IMR-90 (cell line): Measurements from ENCODE around the gene KLK14. TPM values are rescaled to one million over a fixed set of nuclear protein-coding genes. Genes with fewer than 3 reads are reported as not detected.

Experiments
- ATAC-seq: fragments of 200-7000 bp; cut with Tn5 transposase; 2 replicates; pipeline ENCODE4 v1.9.1; 2020; ENCODE audit warnings: low read depth, mild to moderate bottlenecking, moderate library complexity
- BruUV-seq: library from RNA; stranded (reverse); fragments of 400-500 nt; replicated peaks from 2 replicates; lab custom pipeline; 2021; lab: Mats Ljungman, UMichigan
- CTCF ChIA-PET: fragments of 300-600 bp; formaldehyde crosslinking; extraction: SDS; loops from one replicate; lab custom pipeline; 2021; ENCODE audit warnings: antibody characterized with exemption; lab: Yijun Ruan, JAX
- POLR2A ChIA-PET: fragments of 300-600 bp; sonication (Branson Sonifier 250); formaldehyde crosslinking; loops from one replicate; lab custom pipeline; 2022; ENCODE audit warnings: antibody characterized with exemption; ENCODE audit not compliant: unreplicated experiment; lab: Charles Lee
- DNase-seq: peaks from one replicate; pipeline ENCODE4 v3.0.0; 2013
- H2AFZ ChIP-seq: replicated peaks from 2 replicates; pipeline ENCODE3; 2013; ENCODE audit warnings: low read length, mild to moderate bottlenecking; ENCODE audit not compliant: poor library complexity
- H2AK5ac ChIP-seq: 2 replicates; pipeline ENCODE4 v1.6.1; 2013; ENCODE audit warnings: low read depth, low read length, inconsistent platforms
- H2AK9ac ChIP-seq: replicated peaks from 2 replicates; pipeline ENCODE3; 2013; ENCODE audit warnings: mild to moderate bottlenecking, low read depth, low read length, moderate library complexity; ENCODE audit not compliant: poor library complexity
- H2BK120ac ChIP-seq: 2 replicates; pipeline ENCODE4 v1.6.1; 2013; ENCODE audit warnings: low read depth, low read length, inconsistent platforms
- H2BK15ac ChIP-seq: 3 replicates; pipeline ENCODE4 v1.6.1; 2013; ENCODE audit warnings: low read depth, low read length, inconsistent platforms
- H2BK20ac ChIP-seq: 2 replicates; pipeline ENCODE4 v1.6.1; 2013; ENCODE audit warnings: low read depth, mild to moderate bottlenecking, inconsistent platforms, low read length, moderate library complexity
- H2BK5ac ChIP-seq: 2 replicates; pipeline ENCODE4 v1.6.1; 2013; ENCODE audit warnings: mild to moderate bottlenecking, low read depth, low read length, inconsistent platforms; ENCODE audit not compliant: poor library complexity, severe bottlenecking
- H3K14ac ChIP-seq: replicated peaks from 2 replicates; pipeline ENCODE4 v1.6.1; 2013; ENCODE audit warnings: low read depth, low read length, inconsistent platforms
- H3K18ac ChIP-seq: 2 replicates; pipeline ENCODE4 v1.6.1; 2013; ENCODE audit warnings: low read depth, low read length, control low read depth
- H3K23ac ChIP-seq: 2 replicates; pipeline ENCODE4 v1.6.1; 2013; ENCODE audit warnings: low read depth, low read length, inconsistent platforms
- H3K27ac ChIP-seq: 2 replicates; pipeline ENCODE4 v1.5.1; 2013; ENCODE audit warnings: mild to moderate bottlenecking, control low read depth, low read length; ENCODE audit not compliant: insufficient read depth
- H3K27me3 ChIP-seq: 2 replicates; pipeline ENCODE4 v1.6.1; 2013; ENCODE audit warnings: low read length; ENCODE audit not compliant: control insufficient read depth, insufficient read depth
- H3K36me3 ChIP-seq: 2 replicates; pipeline ENCODE4 v1.6.1; 2013; ENCODE audit warnings: low read length, mixed read lengths; ENCODE audit not compliant: control insufficient read depth, insufficient read depth
- H3K4ac ChIP-seq: 2 replicates; pipeline ENCODE4 v1.6.1; 2013; ENCODE audit warnings: low read depth, low read length, inconsistent platforms
- H3K4me1 ChIP-seq: 2 replicates; pipeline ENCODE4 v1.6.1; 2013; ENCODE audit warnings: low read length, mixed read lengths; ENCODE audit not compliant: control insufficient read depth, insufficient read depth
- H3K4me2 ChIP-seq: 2 replicates; pipeline ENCODE4 v1.6.1; 2013; ENCODE audit warnings: low read depth, mild to moderate bottlenecking, control low read depth, low read length, moderate library complexity
- H3K4me3 ChIP-seq: 2 replicates; pipeline ENCODE4 v1.5.1; 2013; ENCODE audit warnings: low read depth, mild to moderate bottlenecking, control low read depth, low read length, moderate library complexity; ENCODE audit not compliant: insufficient read depth
- H3K56ac ChIP-seq: 2 replicates; pipeline ENCODE4 v1.6.1; 2013; ENCODE audit warnings: low read length, inconsistent platforms; ENCODE audit not compliant: insufficient read depth; ENCODE audit errors: extremely low read depth
- H3K79me1 ChIP-seq, 2 experiments: 2 replicates each; pipeline ENCODE4 v1.6.1; 2013; ENCODE audit warnings: low read length in 2 of 2, inconsistent platforms in 1 of 2, low read depth in 1 of 2
- H3K9ac ChIP-seq: 2 replicates; pipeline ENCODE4 v1.6.1; 2013; ENCODE audit warnings: low read depth, low read length, control low read depth
- H3K9me1 ChIP-seq: 2 replicates; pipeline ENCODE4 v1.6.1; 2013; ENCODE audit warnings: low read length, inconsistent platforms; ENCODE audit not compliant: insufficient read depth
- H3K9me3 ChIP-seq: 2 replicates; pipeline ENCODE4 v1.6.1; 2013; ENCODE audit warnings: low read length; ENCODE audit not compliant: control insufficient read depth, insufficient read depth
- H4K20me1 ChIP-seq: 2 replicates; pipeline ENCODE4 v1.6.1; 2013; ENCODE audit warnings: low read length, inconsistent platforms; ENCODE audit not compliant: insufficient read depth
- H4K5ac ChIP-seq: 2 replicates; pipeline ENCODE4 v1.6.1; 2013; ENCODE audit warnings: mild to moderate bottlenecking, low read depth, low read length, control low read depth
- H4K8ac ChIP-seq, 2 experiments: 2 replicates each; pipeline ENCODE4 v1.6.1; 2013; ENCODE audit warnings: low read depth in 2 of 2, low read length in 2 of 2, control low read depth in 1 of 2, inconsistent platforms in 1 of 2
- H4K91ac ChIP-seq: 2 replicates; pipeline ENCODE4 v1.6.1; 2013; ENCODE audit warnings: low read depth, low read length, inconsistent platforms; ENCODE audit not compliant: insufficient read depth
- BHLHE40 ChIP-seq: fragments of 150-350 bp; IDR thresholded peaks from 2 replicates; pipeline ENCODE4 v1.6.1; 2016; ENCODE audit warnings: mild to moderate bottlenecking, low read depth, low read length
- MAFK ChIP-seq: IDR thresholded peaks from 2 replicates; pipeline ENCODE4 v1.6.1; 2012; ENCODE audit warnings: low read depth, low read length, improper control_type of control experiment
- MXI1 ChIP-seq: IDR thresholded peaks from 2 replicates; pipeline ENCODE4 v1.6.1; 2012; ENCODE audit warnings: low read depth, mild to moderate bottlenecking, low read length, moderate library complexity, borderline replicate concordance
- NFE2L2 ChIP-seq: fragments of 150-350 bp; IDR thresholded peaks from 2 replicates; pipeline ENCODE4 v1.6.1; 2016; ENCODE audit warnings: low read depth, mild to moderate bottlenecking, low read length
- RAD21 ChIP-seq: IDR thresholded peaks from 2 replicates; pipeline ENCODE4 v1.6.1; 2012; ENCODE audit warnings: low read length, improper control_type of control experiment
- RFX5 ChIP-seq: IDR thresholded peaks from 2 replicates; pipeline ENCODE4 v1.8.0; 2012; ENCODE audit warnings: low read depth, mild to moderate bottlenecking, low read length, moderate library complexity
- USF2 ChIP-seq: fragments of 150-350 bp; IDR thresholded peaks from 2 replicates; pipeline ENCODE4 v1.6.1; 2017; ENCODE audit warnings: mild to moderate bottlenecking, antibody characterized with exemption, low read length, low read depth
- whole genome bisulfite sequencing, 2 experiments: methylation state at CpG; one replicate each; pipeline versions ENCODE4 v1.1.5 to v1.1.7; 2013; ENCODE audit warnings: missing lambda C conversion rate in 2 of 2; ENCODE audit not compliant: insufficient read length in 1 of 2; ENCODE audit errors: extremely low coverage in 2 of 2; 5-methylcytosine and 5-hydroxymethylcytosine counted together
- dilution Hi-C: fragments of 300-500 bp; cut with HindIII; formaldehyde crosslinking; loops from one replicate; pipeline ENCODE4 v1.14.3; 2018; ENCODE audit warnings: low sequenced_read_pairs; ENCODE audit not compliant: unreplicated experiment
- in situ Hi-C: fragments of 300-500 bp; cut with MboI; formaldehyde crosslinking; loops from 3 replicates; pipeline ENCODE4 v1.14.3; 2019; ENCODE audit warnings: low sequenced_read_pairs, inconsistent platforms, mixed read lengths
- intact Hi-C: fragments of 100-400 bp; cut with micrococcal nuclease; formaldehyde crosslinking; loops from 2 replicates; pipeline ENCODE4 v1.10.0; 2022
- polyA plus RNA-seq, 3 experiments: library from polyadenylated mRNA; depleted of rRNA; stranded (reverse); fragments of >200 nt; gene quantifications; 2 replicates each; pipeline ENCODE4 v1.2.3, GENCODE V29; 2012; ENCODE audit warnings: low replicate concordance in 1 of 3
- total RNA-seq: library from RNA; depleted of rRNA; stranded (reverse); fragments of >200 nt; gene quantifications from 2 replicates; pipeline ENCODE4 v1.2.3, GENCODE V29; 2012
- TF ChIP-seq, protein P1 (sequence below): conservative IDR thresholded peaks from 2 replicates; pipeline ENCODE4 v1.5.1; 2012; ENCODE audit warnings: mild to moderate bottlenecking, low read depth, low read length, improper control_type of control experiment

KLK14 gene
- total and polyA plus RNA-seq, 2 of the 4 experiments (the other 2 are of a cell fraction) = not detected

DNA sequence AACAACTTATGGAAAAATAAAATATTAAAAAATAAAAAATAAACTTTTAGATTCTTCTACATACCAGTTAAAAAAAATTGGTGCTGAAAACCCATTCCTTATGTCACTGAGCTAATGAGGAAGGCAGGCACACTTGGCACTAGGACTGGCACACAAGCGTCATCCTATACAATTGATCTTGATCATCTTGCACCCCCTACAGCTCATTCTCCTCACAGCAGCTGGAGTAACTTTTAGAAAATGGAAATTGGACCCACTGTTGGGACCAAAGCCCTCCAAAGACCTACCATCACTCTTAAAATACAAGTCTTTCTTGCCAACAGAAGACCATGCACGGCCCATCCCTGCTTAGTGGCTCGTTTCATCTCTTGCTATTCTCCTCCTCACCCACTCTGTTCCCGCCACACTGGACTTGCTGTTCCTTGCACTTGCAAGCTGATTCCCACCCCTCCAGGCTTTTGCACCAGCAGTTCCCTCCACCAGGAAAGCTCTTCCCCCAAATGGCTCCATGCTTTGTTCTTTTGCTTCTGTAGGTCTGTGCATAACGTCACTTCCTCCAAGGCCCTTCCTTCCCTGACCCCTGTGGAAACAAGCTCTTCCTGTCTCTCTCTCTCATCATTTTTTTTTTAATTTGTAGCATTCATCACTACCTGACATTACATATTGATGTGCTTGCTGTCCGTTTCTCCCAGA, 13.9 kb upstream of the KLK14 start:
- Histone ChIP-seq H2BK120ac (no peak overlapping the region), H3K9me1 (no peaks in the 10 kb centered on the region; the same call in 1 of the 2 replicates), H3K79me1 (peaks cover 0 to 27% of the 10 kb centered on the region in 2 experiments; a peak in 2 of 4 replicates), H3K4me1 (peaks cover 3% of the 10 kb centered on the region; the same call in 1 of the 2 replicates), H3K56ac (no peak overlapping the region), H3K9ac (no peak overlapping the region), H2BK20ac (no peak overlapping the region), H3K27ac (no peak overlapping the region), H3K9me3 (no peaks in the 10 kb centered on the region), H4K8ac (no peak overlapping the region), H3K23ac (no peak overlapping the region), H2AFZ (no peak overlapping the region), H3K4me3 (no peak overlapping the region), H3K27me3 (no peaks in the 10 kb centered on the region), H4K5ac (no peak overlapping the region), H3K4me2 (no peak overlapping the region), H3K36me3 (peaks cover 11% of the 10 kb centered on the region), H4K91ac (no peak overlapping the region), H2BK15ac (no peak overlapping the region), H3K4ac (no peak overlapping the region), H2AK5ac (no peak overlapping the region), H2BK5ac (no peak overlapping the region), H4K20me1 (peaks cover 21% of the 10 kb centered on the region), H3K18ac (no peak overlapping the region), H2AK9ac (no peak overlapping the region), H3K14ac (no peak overlapping the region)
- dilution Hi-C loops = no loop called here
- POLR2A ChIA-PET = no interaction called here
- TF ChIP-seq NFE2L2 (no peak), RAD21 (peak; percentile 4; the same call in 1 of the 2 replicates), MXI1 (no peak), RFX5 (no peak), USF2 (no peak), MAFK (no peak), BHLHE40 (no peak)
- TF ChIP-seq, protein P1, sequence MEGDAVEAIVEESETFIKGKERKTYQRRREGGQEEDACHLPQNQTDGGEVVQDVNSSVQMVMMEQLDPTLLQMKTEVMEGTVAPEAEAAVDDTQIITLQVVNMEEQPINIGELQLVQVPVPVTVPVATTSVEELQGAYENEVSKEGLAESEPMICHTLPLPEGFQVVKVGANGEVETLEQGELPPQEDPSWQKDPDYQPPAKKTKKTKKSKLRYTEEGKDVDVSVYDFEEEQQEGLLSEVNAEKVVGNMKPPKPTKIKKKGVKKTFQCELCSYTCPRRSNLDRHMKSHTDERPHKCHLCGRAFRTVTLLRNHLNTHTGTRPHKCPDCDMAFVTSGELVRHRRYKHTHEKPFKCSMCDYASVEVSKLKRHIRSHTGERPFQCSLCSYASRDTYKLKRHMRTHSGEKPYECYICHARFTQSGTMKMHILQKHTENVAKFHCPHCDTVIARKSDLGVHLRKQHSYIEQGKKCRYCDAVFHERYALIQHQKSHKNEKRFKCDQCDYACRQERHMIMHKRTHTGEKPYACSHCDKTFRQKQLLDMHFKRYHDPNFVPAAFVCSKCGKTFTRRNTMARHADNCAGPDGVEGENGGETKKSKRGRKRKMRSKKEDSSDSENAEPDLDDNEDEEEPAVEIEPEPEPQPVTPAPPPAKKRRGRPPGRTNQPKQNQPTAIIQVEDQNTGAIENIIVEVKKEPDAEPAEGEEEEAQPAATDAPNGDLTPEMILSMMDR = peak; percentile 19; the same call in 1 of the 2 replicates
- in situ Hi-C loops = no loop called here
- CTCF ChIA-PET = no interaction called here
- intact Hi-C loops = loop anchor here (5.0 kb wide), 1 partner anchor 164 kb away; no protein-coding TSS in a partner anchor
- no peak for ATAC-seq
- WGBS, 2 experiments = 88% methylated on average over 5 of the region's 6 CpGs; no CpG with 5 or more reads in 1 of the 2 experiments
- DNase-seq = no peak
- no TSS peak for BruUV-seq
